DMS114 treated with DMSO at 0.1 percent for 48 hours (cell line): ENCODE measurements around the gene ITFG1.

Source experiments
- DNase-seq: peaks from one replicate; lab custom pipeline; 2025; ENCODE audit not compliant: unreplicated experiment; lab: John Stamatoyannopoulos, UW

Gene ITFG1

GRCh38 chr16:47113130-47113529 is 347.7 kb downstream of the ITFG1 start:
- no peak for DNase-seq

- no peak for DNase-seq
Measured at GRCh38 chr16:47110939-47111338, 349.9 kb downstream of the ITFG1 start.

GRCh38 chr16:47109361-47109760 is 351.5 kb downstream of the ITFG1 start:
- DNase-seq, result no peak
